GM23338 (cell line): ENCODE measurements around the gene SOSTDC1. TPM values are rescaled to one million over a fixed set of nuclear protein-coding genes. Genes with fewer than 3 reads are reported as not detected.

ENCODE experiments used
- ATAC-seq: fragments of 200-7000 bp; cut with Tn5 transposase; 3 replicates; pipeline ENCODE4 v1.9.1; 2020
- DNase-seq: peaks from one replicate; pipeline ENCODE4 v3.0.0-alpha.2; 2015; ENCODE audit warnings: low spot score
- H2AFZ ChIP-seq: fragments of 200-600 bp; sonication (generic); 2 replicates; pipeline ENCODE4 v1.8.0; 2016; ENCODE audit warnings: antibody characterized with exemption, mild to moderate bottlenecking, moderate library complexity
- H3F3A ChIP-seq: fragments of 200-600 bp; sonication (generic); replicated peaks from 2 replicates; pipeline ENCODE4 v1.8.0; 2017; ENCODE audit warnings: antibody characterized with exemption, mixed run types, low read depth
- H3K27ac ChIP-seq: fragments of 200-600 bp; sonication (generic); 2 replicates; pipeline ENCODE4 v1.6.1; 2016; ENCODE audit warnings: low read depth
- H3K27me3 ChIP-seq: fragments of 200-600 bp; sonication (generic); 2 replicates; pipeline ENCODE4 v1.8.0; 2016; ENCODE audit warnings: mild to moderate bottlenecking, mixed run types, moderate library complexity; ENCODE audit not compliant: insufficient read depth
- H3K36me3 ChIP-seq: fragments of 200-600 bp; sonication (generic); 2 replicates; pipeline ENCODE4 v1.8.0; 2016; ENCODE audit warnings: mild to moderate bottlenecking; ENCODE audit not compliant: insufficient read depth
- H3K4me1 ChIP-seq: fragments of 200-600 bp; sonication (generic); 2 replicates; pipeline ENCODE4 v1.8.0; 2016; ENCODE audit warnings: mild to moderate bottlenecking, moderate library complexity; ENCODE audit not compliant: insufficient read depth
- H3K4me2 ChIP-seq: fragments of 200-600 bp; sonication (generic); 2 replicates; pipeline ENCODE4 v1.7.1; 2017; ENCODE audit warnings: mixed run types
- H3K4me3 ChIP-seq: fragments of 200-600 bp; sonication (generic); 2 replicates; pipeline ENCODE4 v1.6.1; 2016; ENCODE audit warnings: mixed run types
- H3K79me2 ChIP-seq: fragments of 200-600 bp; sonication (generic); replicated peaks from 2 replicates; pipeline ENCODE4 v1.8.0; 2017; ENCODE audit warnings: mild to moderate bottlenecking; ENCODE audit not compliant: insufficient read depth
- H3K9me2 ChIP-seq: fragments of 200-600 bp; sonication (generic); 2 replicates; pipeline ENCODE4 v1.8.0; 2017; ENCODE audit not compliant: insufficient read depth
- H4K20me1 ChIP-seq: fragments of 200-600 bp; sonication (generic); replicated peaks from 2 replicates; pipeline ENCODE4 v1.8.0; 2017; ENCODE audit warnings: mild to moderate bottlenecking; ENCODE audit not compliant: insufficient read depth
- H3K27ac Mint-ChIP-seq: 2 replicates; pipeline ENCODE4 v1.8.0; 2020; ENCODE audit warnings: inconsistent platforms, mild to moderate bottlenecking, moderate library complexity, mixed read lengths
- H3K27me3 Mint-ChIP-seq: 3 replicates; pipeline ENCODE4 v1.8.0; 2022; ENCODE audit warnings: low read depth, mild to moderate bottlenecking, moderate library complexity, mixed read lengths, inconsistent platforms; ENCODE audit not compliant: insufficient read depth, poor library complexity
- H3K36me3 Mint-ChIP-seq: 3 replicates; pipeline ENCODE4 v1.8.0; 2021; ENCODE audit warnings: low read depth, mild to moderate bottlenecking, inconsistent platforms, moderate library complexity, mixed read lengths
- H3K4me1 Mint-ChIP-seq: 3 replicates; pipeline ENCODE4 v1.8.0; 2020; ENCODE audit warnings: mild to moderate bottlenecking, inconsistent platforms, mixed read lengths
- H3K4me3 Mint-ChIP-seq: 3 replicates; pipeline ENCODE4 v1.8.0; 2021; ENCODE audit warnings: moderate library complexity, mild to moderate bottlenecking, inconsistent platforms, mixed read lengths
- H3K9me3 Mint-ChIP-seq: 3 replicates; pipeline ENCODE4 v1.8.0; 2020; ENCODE audit warnings: moderate library complexity, mild to moderate bottlenecking, inconsistent platforms, mixed read lengths
- EZH2 ChIP-seq: fragments of 200-600 bp; sonication (generic); IDR thresholded peaks from one replicate; pipeline ENCODE4 v1.8.0; 2017; ENCODE audit warnings: antibody characterized with exemption, mild to moderate bottlenecking, low read depth; ENCODE audit not compliant: unreplicated experiment
- NANOG ChIP-seq: IDR thresholded peaks from 2 replicates; pipeline ENCODE4 v1.6.1; 2016; ENCODE audit warnings: antibody characterized with exemption, borderline replicate concordance
- polyA plus RNA-seq: library from polyadenylated mRNA; unstranded; fragments of >200 nt; fragmentation: Nextera tagmentation; extraction: Ambion mirVana; gene quantifications from 2 replicates; pipeline ENCODE4 v1.2.1, GENCODE V29; 2016
- total RNA-seq: library from RNA; depleted of rRNA; stranded (reverse); fragments of >200 nt; shearing (Covaris generic); gene quantifications from 2 replicates; pipeline ENCODE4 v1.2.3, GENCODE V29; 2014
- TF ChIP-seq, protein P1 (sequence below): fragments of 250-450 bp; sonication (Bioruptor Pico); IDR thresholded peaks from 2 replicates; pipeline ENCODE4 v1.5.0; 2020; ENCODE audit warnings: mild to moderate bottlenecking, moderate library complexity
- TF ChIP-seq, protein P2 (sequence below), 2 experiments: fragments of 200-600 bp in 1 of 2; sonication (generic) in 1 of 2; conservative IDR thresholded peaks; 2 replicates each; pipeline versions ENCODE4 v1.5.1 to v1.6.1; 2016 to 2017; ENCODE audit warnings: antibody characterized with exemption in 2 of 2, low read depth in 2 of 2, mild to moderate bottlenecking in 2 of 2, moderate library complexity in 1 of 2

SOSTDC1 gene
- total and polyA plus RNA-seq, 2 experiments from 2014 or later: 0.76 to 1.0 TPM

DNA sequence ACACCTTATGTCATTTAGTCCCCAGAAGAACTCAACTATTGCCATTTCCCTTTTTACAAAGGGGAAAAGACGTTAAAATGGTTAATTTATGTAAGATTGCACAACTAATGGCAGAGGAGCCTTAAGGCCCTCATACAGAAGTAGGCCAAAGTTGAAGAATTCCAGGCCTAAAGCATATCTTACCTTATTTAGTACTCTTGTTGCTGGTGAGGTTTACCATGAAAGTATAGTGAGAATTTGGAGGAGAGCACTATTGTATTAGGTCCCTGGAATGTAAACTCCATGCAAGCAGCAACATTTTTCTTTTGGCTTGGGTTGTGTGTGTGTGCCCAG is 43.5 kb downstream of the SOSTDC1 start (continued):
- TF ChIP-seq, protein P1, sequence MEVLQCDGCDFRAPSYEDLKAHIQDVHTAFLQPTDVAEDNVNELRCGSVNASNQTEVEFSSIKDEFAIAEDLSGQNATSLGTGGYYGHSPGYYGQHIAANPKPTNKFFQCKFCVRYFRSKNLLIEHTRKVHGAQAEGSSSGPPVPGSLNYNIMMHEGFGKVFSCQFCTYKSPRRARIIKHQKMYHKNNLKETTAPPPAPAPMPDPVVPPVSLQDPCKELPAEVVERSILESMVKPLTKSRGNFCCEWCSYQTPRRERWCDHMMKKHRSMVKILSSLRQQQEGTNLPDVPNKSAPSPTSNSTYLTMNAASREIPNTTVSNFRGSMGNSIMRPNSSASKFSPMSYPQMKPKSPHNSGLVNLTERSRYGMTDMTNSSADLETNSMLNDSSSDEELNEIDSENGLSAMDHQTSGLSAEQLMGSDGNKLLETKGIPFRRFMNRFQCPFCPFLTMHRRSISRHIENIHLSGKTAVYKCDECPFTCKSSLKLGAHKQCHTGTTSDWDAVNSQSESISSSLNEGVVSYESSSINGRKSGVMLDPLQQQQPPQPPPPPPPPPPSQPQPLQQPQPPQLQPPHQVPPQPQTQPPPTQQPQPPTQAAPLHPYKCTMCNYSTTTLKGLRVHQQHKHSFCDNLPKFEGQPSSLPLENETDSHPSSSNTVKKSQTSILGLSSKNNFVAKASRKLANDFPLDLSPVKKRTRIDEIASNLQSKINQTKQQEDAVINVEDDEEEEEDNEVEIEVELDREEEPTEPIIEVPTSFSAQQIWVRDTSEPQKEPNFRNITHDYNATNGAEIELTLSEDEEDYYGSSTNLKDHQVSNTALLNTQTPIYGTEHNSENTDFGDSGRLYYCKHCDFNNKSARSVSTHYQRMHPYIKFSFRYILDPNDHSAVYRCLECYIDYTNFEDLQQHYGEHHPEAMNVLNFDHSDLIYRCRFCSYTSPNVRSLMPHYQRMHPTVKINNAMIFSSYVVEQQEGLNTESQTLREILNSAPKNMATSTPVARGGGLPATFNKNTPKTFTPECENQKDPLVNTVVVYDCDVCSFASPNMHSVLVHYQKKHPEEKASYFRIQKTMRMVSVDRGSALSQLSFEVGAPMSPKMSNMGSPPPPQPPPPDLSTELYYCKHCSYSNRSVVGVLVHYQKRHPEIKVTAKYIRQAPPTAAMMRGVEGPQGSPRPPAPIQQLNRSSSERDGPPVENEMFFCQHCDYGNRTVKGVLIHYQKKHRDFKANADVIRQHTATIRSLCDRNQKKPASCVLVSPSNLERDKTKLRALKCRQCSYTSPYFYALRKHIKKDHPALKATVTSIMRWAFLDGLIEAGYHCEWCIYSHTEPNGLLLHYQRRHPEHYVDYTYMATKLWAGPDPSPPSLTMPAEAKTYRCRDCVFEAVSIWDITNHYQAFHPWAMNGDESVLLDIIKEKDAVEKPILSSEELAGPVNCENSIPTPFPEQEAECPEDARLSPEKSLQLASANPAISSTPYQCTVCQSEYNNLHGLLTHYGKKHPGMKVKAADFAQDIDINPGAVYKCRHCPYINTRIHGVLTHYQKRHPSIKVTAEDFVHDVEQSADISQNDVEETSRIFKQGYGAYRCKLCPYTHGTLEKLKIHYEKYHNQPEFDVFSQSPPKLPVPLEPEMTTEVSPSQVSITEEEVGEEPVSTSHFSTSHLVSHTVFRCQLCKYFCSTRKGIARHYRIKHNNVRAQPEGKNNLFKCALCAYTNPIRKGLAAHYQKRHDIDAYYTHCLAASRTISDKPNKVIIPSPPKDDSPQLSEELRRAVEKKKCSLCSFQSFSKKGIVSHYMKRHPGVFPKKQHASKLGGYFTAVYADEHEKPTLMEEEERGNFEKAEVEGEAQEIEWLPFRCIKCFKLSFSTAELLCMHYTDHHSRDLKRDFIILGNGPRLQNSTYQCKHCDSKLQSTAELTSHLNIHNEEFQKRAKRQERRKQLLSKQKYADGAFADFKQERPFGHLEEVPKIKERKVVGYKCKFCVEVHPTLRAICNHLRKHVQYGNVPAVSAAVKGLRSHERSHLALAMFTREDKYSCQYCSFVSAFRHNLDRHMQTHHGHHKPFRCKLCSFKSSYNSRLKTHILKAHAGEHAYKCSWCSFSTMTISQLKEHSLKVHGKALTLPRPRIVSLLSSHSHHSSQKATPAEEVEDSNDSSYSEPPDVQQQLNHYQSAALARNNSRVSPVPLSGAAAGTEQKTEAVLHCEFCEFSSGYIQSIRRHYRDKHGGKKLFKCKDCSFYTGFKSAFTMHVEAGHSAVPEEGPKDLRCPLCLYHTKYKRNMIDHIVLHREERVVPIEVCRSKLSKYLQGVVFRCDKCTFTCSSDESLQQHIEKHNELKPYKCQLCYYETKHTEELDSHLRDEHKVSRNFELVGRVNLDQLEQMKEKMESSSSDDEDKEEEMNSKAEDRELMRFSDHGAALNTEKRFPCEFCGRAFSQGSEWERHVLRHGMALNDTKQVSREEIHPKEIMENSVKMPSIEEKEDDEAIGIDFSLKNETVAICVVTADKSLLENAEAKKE (CRISPR knock-in tag): no peak
- no peak for TF ChIP-seq NANOG

DNA sequence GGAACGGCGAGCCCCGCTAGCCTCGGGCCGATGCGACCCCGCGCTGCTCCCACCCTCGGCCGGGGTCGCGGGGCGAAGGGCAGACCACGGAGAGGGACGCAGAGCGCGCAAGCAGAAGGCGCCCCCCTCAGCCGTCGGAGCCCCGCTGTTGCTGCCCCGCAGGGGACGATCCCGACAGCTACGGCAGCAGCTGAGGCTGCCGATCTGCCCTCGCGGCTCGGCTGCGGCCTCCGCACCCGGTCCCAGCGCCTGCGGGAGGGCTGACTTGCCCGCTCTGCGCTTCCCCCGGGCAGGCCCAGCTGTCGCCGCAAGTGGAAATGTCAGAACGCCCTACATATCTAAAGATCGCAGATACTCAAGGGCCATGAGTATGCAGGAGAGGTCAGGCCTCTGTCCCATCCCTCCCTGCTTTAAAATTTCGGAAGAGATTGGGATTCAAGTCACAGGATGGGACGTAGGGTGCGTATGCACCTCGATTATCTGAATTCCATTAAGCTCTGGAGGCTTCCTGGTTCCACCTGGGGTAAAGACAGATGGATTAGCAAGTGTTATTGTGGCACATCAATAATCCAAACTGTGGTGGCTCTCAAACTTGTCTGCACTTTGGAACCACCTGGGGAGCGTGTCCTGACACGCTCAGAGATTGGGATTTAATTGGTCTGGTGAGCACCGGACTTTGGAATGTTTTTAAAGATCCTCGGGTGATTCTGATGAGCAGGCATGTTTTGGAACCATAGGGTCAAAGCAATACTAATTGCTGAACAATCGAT is 44.0 kb downstream of the SOSTDC1 start, which contains the start of gene CRPPA:
TSS of gene CRPPA (minus strand) at position 206 of the 770 bp plus-strand sequence. CDS start 216 bp downstream, outside the sequence.
- no peaks in the 10 kb centered on the region for H3F3A ChIP-seq
- H4K20me1 ChIP-seq: no peaks in the 10 kb centered on the region
- no peaks in the 10 kb centered on the region for H3K79me2 ChIP-seq
- ATAC-seq: peak; percentile 76
- H3K36me3 Mint-ChIP-seq: no peaks in the 10 kb centered on the region
- peak within 1 kb of the TSS; percentile 83 for H2AFZ ChIP-seq
- no peaks in the 10 kb centered on the region for H3K36me3 ChIP-seq
- peak within 1 kb of the TSS; percentile 75 for H3K4me2 ChIP-seq
- no peaks in the 10 kb centered on the region; the same call in 2 of the 3 replicates for H3K9me3 Mint-ChIP-seq
- H3K4me1 Mint-ChIP-seq: peaks cover 9% of the 10 kb centered on the region; the same call in 2 of the 3 replicates
- peaks cover 17% of the 10 kb centered on the region for H3K27me3 Mint-ChIP-seq
- H3K9me2 ChIP-seq: no peaks in the 10 kb centered on the region
- no peak for TF ChIP-seq EZH2
- TF ChIP-seq, protein P2, sequence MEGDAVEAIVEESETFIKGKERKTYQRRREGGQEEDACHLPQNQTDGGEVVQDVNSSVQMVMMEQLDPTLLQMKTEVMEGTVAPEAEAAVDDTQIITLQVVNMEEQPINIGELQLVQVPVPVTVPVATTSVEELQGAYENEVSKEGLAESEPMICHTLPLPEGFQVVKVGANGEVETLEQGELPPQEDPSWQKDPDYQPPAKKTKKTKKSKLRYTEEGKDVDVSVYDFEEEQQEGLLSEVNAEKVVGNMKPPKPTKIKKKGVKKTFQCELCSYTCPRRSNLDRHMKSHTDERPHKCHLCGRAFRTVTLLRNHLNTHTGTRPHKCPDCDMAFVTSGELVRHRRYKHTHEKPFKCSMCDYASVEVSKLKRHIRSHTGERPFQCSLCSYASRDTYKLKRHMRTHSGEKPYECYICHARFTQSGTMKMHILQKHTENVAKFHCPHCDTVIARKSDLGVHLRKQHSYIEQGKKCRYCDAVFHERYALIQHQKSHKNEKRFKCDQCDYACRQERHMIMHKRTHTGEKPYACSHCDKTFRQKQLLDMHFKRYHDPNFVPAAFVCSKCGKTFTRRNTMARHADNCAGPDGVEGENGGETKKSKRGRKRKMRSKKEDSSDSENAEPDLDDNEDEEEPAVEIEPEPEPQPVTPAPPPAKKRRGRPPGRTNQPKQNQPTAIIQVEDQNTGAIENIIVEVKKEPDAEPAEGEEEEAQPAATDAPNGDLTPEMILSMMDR (conservative IDR thresholded peaks at IDR 0.05; ENCODE audit: low read depth in 2 of 2): 0 out of 4 replicates have a peak, but pooled peaks of 1 of the 2 experiments have one; percentile 2
- peak; percentile 60 for DNase-seq
- peak within 1 kb of the TSS; percentile 83 for H3K4me3 Mint-ChIP-seq
- H3K4me1 ChIP-seq: peaks cover 6% of the 10 kb centered on the region
- H3K4me3 ChIP-seq: peak within 1 kb of the TSS; percentile 88
- H3K27ac Mint-ChIP-seq: peak within 1 kb of the TSS; percentile 84; the same call in 1 of the 2 replicates
- H3K27me3 ChIP-seq: peaks cover 23% of the 10 kb centered on the region
- H3K27ac ChIP-seq: no peak within 1 kb of the TSS
